A549 (cell line): ENCODE results near the gene ABCA13.

Experiments
- BHLHE40 ChIP-seq: IDR thresholded peaks from 2 replicates; pipeline ENCODE4 v1.6.1; 2012; ENCODE audit warnings: low read depth, low read length, inconsistent platforms
- CHD2 ChIP-seq: fragments of 150-350 bp; IDR thresholded peaks from 2 replicates; pipeline ENCODE4 v1.6.1; 2014; ENCODE audit warnings: low read length; ENCODE audit not compliant: partially characterized antibody
- HOXA7 ChIP-seq: fragments of 250-450 bp; sonication (Bioruptor Pico); IDR thresholded peaks from 2 replicates; pipeline ENCODE4 v1.5.0; 2020; ENCODE audit warnings: mild to moderate bottlenecking, moderate library complexity
- MAFK ChIP-seq: fragments of 450-650 bp; IDR thresholded peaks from 2 replicates; pipeline ENCODE4 v1.6.1; 2014; ENCODE audit not compliant: partially characterized antibody
- NR3C1 ChIP-seq: fragments of >200 bp; sonication (Bioruptor Twin); formaldehyde crosslinking; IDR thresholded peaks from 3 replicates; pipeline ENCODE4 v1.6.1; 2017
- RFX5 ChIP-seq: fragments of 450-650 bp; IDR thresholded peaks from 2 replicates; pipeline ENCODE4 v1.7.1; 2014; ENCODE audit warnings: antibody characterized with exemption, mild to moderate bottlenecking, moderate library complexity
- SMC3 ChIP-seq: fragments of >200 bp; sonication (Bioruptor Twin); formaldehyde crosslinking; IDR thresholded peaks from 3 replicates; pipeline ENCODE4 v1.6.1; 2018; ENCODE audit warnings: inconsistent platforms
- TF ChIP-seq, protein P1 (sequence below): fragments of >200 bp; sonication (Bioruptor Twin); formaldehyde crosslinking; IDR thresholded peaks from 3 replicates; pipeline ENCODE4 v1.5.1; 2016
- TF ChIP-seq, protein P2 (sequence below): fragments of 250-450 bp; sonication (Bioruptor Pico); IDR thresholded peaks from 2 replicates; pipeline ENCODE4 v1.5.0; 2021; ENCODE audit warnings: mild to moderate bottlenecking, moderate library complexity, borderline replicate concordance

DNA sequence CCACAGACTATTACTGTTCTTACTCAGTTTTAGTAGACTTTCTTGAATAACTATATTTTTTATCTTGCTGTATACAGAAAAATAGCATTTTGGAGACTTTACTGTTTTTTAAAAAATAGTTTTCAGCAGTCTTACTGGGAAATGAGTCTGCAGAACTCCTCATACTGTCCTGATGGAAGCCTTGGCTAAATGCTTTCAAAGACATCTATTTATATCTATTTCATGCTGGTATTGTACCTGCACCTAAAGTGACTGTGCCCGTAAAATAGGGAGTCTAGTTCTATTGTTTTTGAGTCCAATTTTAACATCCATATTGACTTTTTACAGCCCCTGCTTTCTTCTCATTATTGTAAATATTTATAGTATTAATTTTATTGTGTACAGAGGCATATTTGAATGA lies 464.5 kb downstream of the ABCA13 start:
- TF ChIP-seq, protein P1, sequence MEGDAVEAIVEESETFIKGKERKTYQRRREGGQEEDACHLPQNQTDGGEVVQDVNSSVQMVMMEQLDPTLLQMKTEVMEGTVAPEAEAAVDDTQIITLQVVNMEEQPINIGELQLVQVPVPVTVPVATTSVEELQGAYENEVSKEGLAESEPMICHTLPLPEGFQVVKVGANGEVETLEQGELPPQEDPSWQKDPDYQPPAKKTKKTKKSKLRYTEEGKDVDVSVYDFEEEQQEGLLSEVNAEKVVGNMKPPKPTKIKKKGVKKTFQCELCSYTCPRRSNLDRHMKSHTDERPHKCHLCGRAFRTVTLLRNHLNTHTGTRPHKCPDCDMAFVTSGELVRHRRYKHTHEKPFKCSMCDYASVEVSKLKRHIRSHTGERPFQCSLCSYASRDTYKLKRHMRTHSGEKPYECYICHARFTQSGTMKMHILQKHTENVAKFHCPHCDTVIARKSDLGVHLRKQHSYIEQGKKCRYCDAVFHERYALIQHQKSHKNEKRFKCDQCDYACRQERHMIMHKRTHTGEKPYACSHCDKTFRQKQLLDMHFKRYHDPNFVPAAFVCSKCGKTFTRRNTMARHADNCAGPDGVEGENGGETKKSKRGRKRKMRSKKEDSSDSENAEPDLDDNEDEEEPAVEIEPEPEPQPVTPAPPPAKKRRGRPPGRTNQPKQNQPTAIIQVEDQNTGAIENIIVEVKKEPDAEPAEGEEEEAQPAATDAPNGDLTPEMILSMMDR, result no peak
- TF ChIP-seq, protein P2, sequence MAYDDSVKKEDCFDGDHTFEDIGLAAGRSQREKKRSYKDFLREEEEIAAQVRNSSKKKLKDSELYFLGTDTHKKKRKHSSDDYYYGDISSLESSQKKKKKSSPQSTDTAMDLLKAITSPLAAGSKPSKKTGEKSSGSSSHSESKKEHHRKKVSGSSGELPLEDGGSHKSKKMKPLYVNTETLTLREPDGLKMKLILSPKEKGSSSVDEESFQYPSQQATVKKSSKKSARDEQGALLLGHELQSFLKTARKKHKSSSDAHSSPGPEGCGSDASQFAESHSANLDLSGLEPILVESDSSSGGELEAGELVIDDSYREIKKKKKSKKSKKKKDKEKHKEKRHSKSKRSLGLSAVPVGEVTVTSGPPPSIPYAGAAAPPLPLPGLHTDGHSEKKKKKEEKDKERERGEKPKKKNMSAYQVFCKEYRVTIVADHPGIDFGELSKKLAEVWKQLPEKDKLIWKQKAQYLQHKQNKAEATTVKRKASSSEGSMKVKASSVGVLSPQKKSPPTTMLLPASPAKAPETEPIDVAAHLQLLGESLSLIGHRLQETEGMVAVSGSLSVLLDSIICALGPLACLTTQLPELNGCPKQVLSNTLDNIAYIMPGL (CRISPR knock-in tag), result no peak
- no peak for TF ChIP-seq NR3C1
- no peak for TF ChIP-seq HOXA7 (CRISPR knock-in tag)
- TF ChIP-seq BHLHE40, result no peak
- TF ChIP-seq MAFK, result no peak
- TF ChIP-seq CHD2, result no peak
- TF ChIP-seq RFX5, result no peak
- no peak for TF ChIP-seq SMC3
